Measurements from ENCODE around the gene PRKRA.

PRKRA gene

GRCh38 chr2:178436662-178437061, 14.3 kb downstream of the PRKRA start:
- no peak overlapping the region for H3K9ac ChIP-seq (ENCODE audit: low read depth, low read length, poor library complexity, severe bottlenecking)
- H3K36me3 ChIP-seq (ENCODE audit: insufficient read depth, low read length): peaks cover 85% of the 10 kb centered on the region
- H3K9me2 ChIP-seq (replicated peaks; ENCODE audit: low read depth, low read length): no peaks in the 10 kb centered on the region

GRCh38 chr2:178429336-178429735, 21.6 kb downstream of the PRKRA start:
- Histone ChIP-seq H3K4me3 (ENCODE audit: low read length, poor library complexity, severe bottlenecking) (no peak overlapping the region), H4K20me1 (ENCODE audit: insufficient read depth, low read length, poor library complexity, severe bottlenecking) (no peaks in the 10 kb centered on the region), H3K36me3 (ENCODE audit: insufficient read depth, low read length) (peaks cover 79% of the 10 kb centered on the region; the same call in 1 of the 2 replicates), H2AFZ (ENCODE audit: low read length) (no peak overlapping the region), H3K9me2 (replicated peaks; ENCODE audit: low read depth, low read length) (no peaks in the 10 kb centered on the region), H3K9me3 (ENCODE audit: insufficient read depth, low read depth, low read length) (no peaks in the 10 kb centered on the region), H3F3A (ENCODE audit: low read depth) (no peaks in the 10 kb centered on the region), H3K9ac (ENCODE audit: low read depth, low read length, poor library complexity, severe bottlenecking) (no peak overlapping the region), H3K27me3 (ENCODE audit: insufficient read depth, low read length, poor library complexity, severe bottlenecking) (no peaks in the 10 kb centered on the region), H3K4me2 (ENCODE audit: low read depth, low read length, poor library complexity, severe bottlenecking) (no peak overlapping the region), H3K4me1 (ENCODE audit: insufficient read depth, low read length, poor library complexity, severe bottlenecking) (peaks cover 3% of the 10 kb centered on the region), H3K79me2 (ENCODE audit: insufficient read depth, low read length) (peaks cover 22% of the 10 kb centered on the region)
- TF ChIP-seq EZH2phosphoT487 (IDR thresholded peaks at IDR 0.05; ENCODE audit: borderline replicate concordance): no peak
- TF ChIP-seq CTCF (conservative IDR thresholded peaks at IDR 0.05; ENCODE audit: low read length): no peak

More at GRCh38 chr2:178436662-178437061, 14.3 kb downstream of the PRKRA start:
- Histone ChIP-seq H3K9me3 (ENCODE audit: insufficient read depth, low read depth, low read length) (no peaks in the 10 kb centered on the region), H3K4me2 (ENCODE audit: low read depth, low read length, poor library complexity, severe bottlenecking) (no peak overlapping the region), H2AFZ (ENCODE audit: low read length) (no peak overlapping the region), H3K4me3 (ENCODE audit: low read length, poor library complexity, severe bottlenecking) (no peak overlapping the region), H3F3A (ENCODE audit: low read depth) (no peaks in the 10 kb centered on the region), H3K79me2 (ENCODE audit: insufficient read depth, low read length) (no peaks in the 10 kb centered on the region), H3K27me3 (ENCODE audit: insufficient read depth, low read length, poor library complexity, severe bottlenecking) (no peaks in the 10 kb centered on the region), H3K4me1 (ENCODE audit: insufficient read depth, low read length, poor library complexity, severe bottlenecking) (no peaks in the 10 kb centered on the region), H4K20me1 (ENCODE audit: insufficient read depth, low read length, poor library complexity, severe bottlenecking) (no peaks in the 10 kb centered on the region)
- TF ChIP-seq EZH2phosphoT487 (IDR thresholded peaks at IDR 0.05; ENCODE audit: borderline replicate concordance) (no peak), CTCF (conservative IDR thresholded peaks at IDR 0.05; ENCODE audit: low read length) (no peak)

- H3F3A ChIP-seq (ENCODE audit: low read depth): no peaks in the 10 kb centered on the region
- H3K4me3 ChIP-seq (ENCODE audit: low read length, poor library complexity, severe bottlenecking): no peak overlapping the region
- no peak overlapping the region for H3K4me2 ChIP-seq (ENCODE audit: low read depth, low read length, poor library complexity, severe bottlenecking)
- H4K20me1 ChIP-seq (ENCODE audit: insufficient read depth, low read length, poor library complexity, severe bottlenecking): no peaks in the 10 kb centered on the region
- H3K9me3 ChIP-seq (ENCODE audit: insufficient read depth, low read depth, low read length): no peaks in the 10 kb centered on the region
- no peak overlapping the region for H3K9ac ChIP-seq (ENCODE audit: low read depth, low read length, poor library complexity, severe bottlenecking)
- peaks cover 4% of the 10 kb centered on the region for H3K4me1 ChIP-seq (ENCODE audit: insufficient read depth, low read length, poor library complexity, severe bottlenecking)
- H2AFZ ChIP-seq (ENCODE audit: low read length): no peak overlapping the region
- H3K79me2 ChIP-seq (ENCODE audit: insufficient read depth, low read length): peaks cover 22% of the 10 kb centered on the region
- no peaks in the 10 kb centered on the region for H3K9me2 ChIP-seq (replicated peaks; ENCODE audit: low read depth, low read length)
- H3K27me3 ChIP-seq (ENCODE audit: insufficient read depth, low read length, poor library complexity, severe bottlenecking): no peaks in the 10 kb centered on the region
- TF ChIP-seq CTCF (conservative IDR thresholded peaks at IDR 0.05; ENCODE audit: low read length) (no peak), EZH2phosphoT487 (IDR thresholded peaks at IDR 0.05; ENCODE audit: borderline replicate concordance) (no peak)
- peaks cover 70% of the 10 kb centered on the region; the same call in 1 of the 2 replicates for H3K36me3 ChIP-seq (ENCODE audit: insufficient read depth, low read length)
Measured at GRCh38 chr2:178428396-178428806, 22.6 kb downstream of the PRKRA start.
